Muscle layer of duodenum (tissue), 2 donors: ENCODE measurements around the gene ROR1.

Source experiments
- H3K27ac ChIP-seq: one replicate; pipeline ENCODE4 v1.7.0; 2013; ENCODE audit warnings: mild to moderate bottlenecking, low read length
- H3K27me3 ChIP-seq: one replicate; pipeline ENCODE4 v1.7.0; 2013; ENCODE audit warnings: low read depth, mild to moderate bottlenecking, control low read depth, low read length
- H3K36me3 ChIP-seq, 2 donors: one replicate each; pipeline ENCODE4 v1.7.0; 2013; ENCODE audit warnings: low read length in 2 of 2, control low read depth in 1 of 2, mild to moderate bottlenecking in 1 of 2; ENCODE audit not compliant: insufficient read depth in 2 of 2, control insufficient read depth in 1 of 2
- H3K4me1 ChIP-seq, 2 donors: one replicate each; pipeline ENCODE4 v1.7.0; 2013; ENCODE audit warnings: low read length in 2 of 2, mild to moderate bottlenecking in 2 of 2, control low read depth in 1 of 2, moderate library complexity in 1 of 2; ENCODE audit not compliant: insufficient read depth in 2 of 2, control insufficient read depth in 1 of 2
- H3K4me3 ChIP-seq, 2 donors: one replicate each; pipeline ENCODE4 v1.7.0; 2013; ENCODE audit warnings: low read length in 2 of 2, low read depth in 1 of 2, mild to moderate bottlenecking in 1 of 2
- H3K9me3 ChIP-seq, 2 donors: one replicate each; pipeline ENCODE4 v1.7.0; 2013; ENCODE audit warnings: low read length in 2 of 2, control low read depth in 1 of 2, mild to moderate bottlenecking in 1 of 2; ENCODE audit not compliant: control insufficient read depth in 1 of 2
- donor health status: healthy.

The ROR1 gene

DNA sequence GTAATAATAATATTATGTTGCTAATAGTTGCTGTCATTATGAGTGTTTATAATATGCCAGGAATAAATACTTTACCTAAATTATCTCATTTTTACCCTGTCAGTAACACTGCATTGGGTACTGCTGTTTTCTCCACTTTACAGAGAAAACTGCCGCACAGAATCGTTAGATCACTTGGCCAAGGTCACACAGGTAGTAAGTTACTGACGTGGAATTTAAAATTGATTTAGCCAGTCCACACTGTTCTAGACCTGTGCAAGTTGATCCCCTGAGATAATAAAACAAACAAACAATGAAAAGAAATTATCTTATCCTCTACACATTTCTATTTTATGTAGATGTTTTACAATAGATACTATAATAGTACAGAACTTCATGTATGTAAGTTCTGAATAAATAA lies 174.1 kb downstream of the ROR1 start:
- Histone ChIP-seq H3K9me3 (no peaks in the 10 kb centered on the region), H3K4me3 (no peak overlapping the region), H3K36me3 (no peaks in the 10 kb centered on the region), H3K27ac (no peak overlapping the region), H3K4me1 (peaks cover 0 to 9% of the 10 kb centered on the region in 2 donors), H3K27me3 (no peaks in the 10 kb centered on the region)

DNA sequence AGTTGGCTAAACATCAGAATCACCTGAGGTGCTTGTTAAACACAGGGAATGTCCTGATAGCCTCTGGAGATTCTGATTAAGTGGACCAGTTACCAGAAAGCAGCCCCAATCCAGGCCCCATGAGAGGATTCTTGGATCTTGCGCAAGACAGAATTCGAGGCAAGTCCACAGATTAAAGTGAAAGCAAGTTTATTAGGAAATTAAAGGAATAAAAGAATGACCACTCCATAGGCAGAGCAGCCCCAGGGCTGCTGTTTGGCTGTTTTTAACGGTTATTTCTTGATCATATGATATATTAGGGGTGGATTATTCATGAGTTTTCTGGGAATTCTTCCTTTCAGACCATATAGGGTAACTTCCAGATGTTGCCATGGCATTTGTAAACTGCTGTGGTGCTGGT lies 176.2 kb downstream of the ROR1 start:
- H3K27ac ChIP-seq: no peak overlapping the region
- H3K4me1 ChIP-seq: peaks cover 0 to 9% of the 10 kb centered on the region in 2 donors

DNA sequence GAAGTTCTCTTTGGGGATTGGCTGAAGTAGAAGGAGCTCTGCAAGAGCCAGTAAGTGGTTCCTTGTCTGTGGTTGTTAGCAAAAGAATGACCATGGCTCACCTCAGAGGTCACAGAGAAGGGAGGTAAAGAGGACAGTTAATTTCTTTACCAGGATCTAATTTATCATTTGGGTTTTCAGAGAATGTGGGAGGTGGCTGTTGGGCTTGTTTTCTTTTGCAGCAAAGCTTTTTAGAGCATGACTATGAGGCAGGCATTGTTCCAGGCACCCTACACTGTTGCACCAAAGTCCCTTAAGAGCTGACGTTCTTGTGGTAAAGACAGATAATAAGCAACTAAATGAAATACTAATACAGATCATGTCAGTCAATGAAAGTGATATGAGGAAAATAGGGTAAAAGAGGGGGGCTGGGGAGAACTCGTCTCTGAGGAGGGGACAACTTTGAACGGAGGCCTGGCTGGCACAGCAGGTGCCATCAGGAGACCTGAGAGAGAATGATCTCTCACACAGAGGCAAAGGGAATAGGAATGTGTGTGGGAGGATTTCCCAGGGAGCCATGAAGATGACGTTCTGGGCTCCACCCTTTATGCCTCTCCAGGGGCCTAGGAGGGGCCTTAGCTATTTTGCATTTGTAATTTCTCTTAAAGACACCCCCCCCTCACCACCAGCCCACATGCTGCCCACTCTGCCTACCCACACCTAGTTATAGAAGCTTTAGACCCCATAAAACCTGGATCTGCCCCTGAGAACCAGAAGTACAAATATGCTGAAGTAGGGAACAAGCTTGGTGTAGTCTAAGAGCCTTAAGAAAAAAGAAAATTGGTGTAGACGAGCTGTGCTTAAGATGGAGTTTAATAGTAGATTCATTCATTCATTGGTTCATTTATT lies 177.5 kb downstream of the ROR1 start:
- Histone ChIP-seq H3K27me3 (no peaks in the 10 kb centered on the region), H3K4me1 (peaks cover 0 to 9% of the 10 kb centered on the region in 2 donors), H3K4me3 (no peak overlapping the region), H3K27ac (no peak overlapping the region), H3K9me3 (peaks cover 9 to 14% of the 10 kb centered on the region in 2 donors), H3K36me3 (no peaks in the 10 kb centered on the region)

More for the DNA sequence above, 176.2 kb downstream of the ROR1 start:
- no peaks in the 10 kb centered on the region for H3K36me3 ChIP-seq
- H3K9me3 ChIP-seq: peaks cover 9 to 14% of the 10 kb centered on the region in 2 donors
- H3K27me3 ChIP-seq: no peaks in the 10 kb centered on the region
- no peak overlapping the region for H3K4me3 ChIP-seq

DNA sequence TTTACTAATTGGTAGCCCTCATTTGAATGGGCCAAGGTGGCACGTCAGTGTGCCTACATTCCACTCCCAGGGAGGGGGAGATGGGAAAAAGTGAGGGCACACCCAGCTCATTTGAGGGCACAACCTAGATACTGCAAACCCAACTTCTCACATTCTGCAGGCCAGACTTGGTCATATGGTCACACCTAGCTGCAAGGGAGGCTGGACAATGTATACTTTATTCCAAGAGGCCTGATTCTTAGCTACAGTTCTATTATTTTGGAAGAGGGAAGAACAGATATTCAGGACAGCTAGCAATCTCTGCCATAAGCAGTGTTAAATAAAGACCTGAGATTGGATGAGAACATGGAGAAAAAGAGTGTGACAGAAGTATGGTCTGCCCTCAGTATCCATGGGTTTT lies 180.4 kb downstream of the ROR1 start:
- Histone ChIP-seq H3K36me3 (no peaks in the 10 kb centered on the region), H3K4me3 (no peak overlapping the region), H3K9me3 (peaks cover 9 to 20% of the 10 kb centered on the region in 2 donors), H3K27me3 (no peaks in the 10 kb centered on the region), H3K27ac (no peak overlapping the region), H3K4me1 (peaks cover 0 to 4% of the 10 kb centered on the region in 2 donors)

DNA sequence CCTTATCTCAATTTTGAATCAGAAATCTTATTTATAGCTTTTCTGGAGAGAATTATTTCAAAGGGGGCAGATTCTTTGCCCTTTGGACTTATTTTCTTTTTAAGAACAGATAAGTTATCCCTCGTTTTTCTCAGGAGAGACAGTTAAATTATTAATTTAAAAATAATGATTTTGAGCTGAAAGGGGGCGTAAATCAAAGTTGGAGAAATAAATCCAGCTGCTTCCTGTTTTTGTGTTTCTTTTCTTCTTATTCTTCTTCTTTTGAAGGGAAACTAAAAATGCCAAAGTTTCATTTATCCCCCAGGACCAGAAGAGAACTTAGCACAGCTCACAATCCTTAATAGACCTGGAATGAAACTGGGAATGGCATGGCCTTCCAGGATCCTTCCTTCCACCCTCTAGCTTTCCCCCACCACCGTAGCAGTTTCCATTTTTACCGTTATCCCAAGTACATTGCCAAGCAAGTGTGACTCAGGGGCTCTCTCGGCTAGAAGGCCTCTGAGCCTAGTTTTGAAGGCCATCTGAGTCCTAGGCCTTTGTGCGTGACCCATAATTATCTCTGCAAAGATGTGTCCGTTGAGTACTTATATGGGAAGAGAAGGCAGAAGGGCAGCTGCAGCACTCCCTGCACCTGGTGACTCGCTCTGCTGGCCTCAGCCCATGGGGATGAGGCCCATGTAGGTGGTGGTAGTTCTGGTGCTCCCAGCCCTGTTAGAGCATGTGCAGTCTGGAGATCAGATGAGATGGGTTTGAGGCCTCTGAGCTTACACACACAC lies 181.7 kb downstream of the ROR1 start:
- Histone ChIP-seq H3K4me1 (no peaks in the 10 kb centered on the region), H3K36me3 (no peaks in the 10 kb centered on the region)

DNA sequence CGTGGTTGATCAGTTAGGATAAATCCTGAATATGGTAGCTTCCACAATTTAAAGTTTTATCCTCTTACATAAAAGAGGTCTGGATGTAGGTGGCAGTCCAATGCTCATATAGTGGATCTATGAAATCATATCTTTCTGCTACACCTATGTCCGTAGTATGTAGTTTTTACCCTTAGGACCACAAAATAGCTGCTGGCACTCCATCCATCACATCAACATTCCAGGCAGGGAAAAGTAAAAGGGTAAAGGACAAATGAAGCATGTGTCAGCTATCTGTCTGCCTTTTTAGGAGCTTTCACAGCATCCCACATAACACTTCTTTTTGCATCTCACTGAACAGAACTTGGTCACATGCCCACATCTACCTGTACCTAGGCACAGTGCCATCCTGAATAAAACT lies 184.7 kb downstream of the ROR1 start:
- H3K27me3 ChIP-seq: no peaks in the 10 kb centered on the region
- peaks cover 8 to 18% of the 10 kb centered on the region in 2 donors for H3K9me3 ChIP-seq
- no peaks in the 10 kb centered on the region for H3K4me1 ChIP-seq
- no peak overlapping the region for H3K27ac ChIP-seq
- no peak overlapping the region for H3K4me3 ChIP-seq
- H3K36me3 ChIP-seq: no peaks in the 10 kb centered on the region

More for the DNA sequence above, 181.7 kb downstream of the ROR1 start:
- H3K9me3 ChIP-seq: peaks cover 9 to 20% of the 10 kb centered on the region in 2 donors
- H3K27ac ChIP-seq: no peak overlapping the region
- no peak overlapping the region for H3K4me3 ChIP-seq
- H3K27me3 ChIP-seq: no peaks in the 10 kb centered on the region

DNA sequence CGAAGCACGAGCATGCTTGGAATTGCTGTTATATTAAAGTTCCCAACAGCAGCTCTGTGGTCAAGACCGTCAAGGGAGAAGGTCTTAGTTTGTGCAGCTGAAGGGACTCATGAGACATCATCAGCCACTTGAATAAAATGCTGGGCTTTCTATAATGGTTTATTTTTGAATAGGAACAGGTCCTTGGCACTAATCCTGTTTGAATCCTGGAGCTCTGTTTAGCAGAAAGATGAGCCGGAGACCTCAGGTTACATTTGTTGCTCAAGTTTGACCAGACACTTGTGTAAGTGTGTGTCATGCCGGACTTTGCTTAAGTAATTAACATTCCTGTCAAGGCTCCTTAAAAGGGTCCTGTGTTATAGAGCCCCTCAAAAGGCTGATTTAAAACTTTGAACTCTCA lies 186.5 kb downstream of the ROR1 start:
- Histone ChIP-seq H3K27me3 (no peaks in the 10 kb centered on the region), H3K36me3 (no peaks in the 10 kb centered on the region), H3K27ac (no peak overlapping the region), H3K4me1 (no peaks in the 10 kb centered on the region), H3K9me3 (peaks cover 0 to 5% of the 10 kb centered on the region in 2 donors), H3K4me3 (no peak overlapping the region)

DNA sequence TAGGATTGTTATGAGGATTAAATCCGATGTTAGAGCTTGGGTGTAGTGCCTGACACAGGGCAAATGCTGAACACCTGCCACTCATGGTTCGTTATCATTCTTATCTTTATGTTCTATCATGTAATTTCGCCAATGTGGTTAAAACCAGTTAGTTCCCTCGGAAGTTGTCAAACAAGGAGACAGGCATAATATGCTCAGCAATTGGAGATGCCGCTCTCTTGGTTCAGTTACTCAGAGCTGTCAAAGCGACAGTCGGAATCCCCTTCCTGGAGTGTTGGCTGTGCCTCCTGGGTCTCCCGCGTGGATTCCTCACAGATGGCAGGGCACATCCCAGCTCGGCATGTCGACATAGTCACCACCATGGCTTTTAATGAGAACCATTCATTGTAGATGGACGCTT lies 192.2 kb downstream of the ROR1 start:
- no peaks in the 10 kb centered on the region for H3K9me3 ChIP-seq

DNA sequence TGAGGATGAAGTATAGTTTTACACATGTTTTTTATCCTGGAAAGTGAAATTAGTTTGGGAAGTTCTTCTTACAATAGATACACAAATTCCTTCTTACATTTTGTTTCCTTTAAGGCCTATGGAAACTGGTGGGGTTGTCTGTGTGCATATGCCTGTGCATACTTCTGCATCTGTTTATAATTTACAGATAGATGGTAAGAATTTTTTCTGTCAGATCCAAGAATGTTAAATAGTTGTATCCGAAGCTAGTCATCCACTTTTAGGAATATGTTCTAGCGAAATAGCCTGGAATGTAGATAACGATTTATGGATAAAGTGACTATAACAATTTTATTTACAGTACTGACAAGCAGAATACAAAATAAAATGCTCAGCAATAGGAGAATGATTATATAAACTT lies 194.1 kb downstream of the ROR1 start:
- H3K36me3 ChIP-seq: no peaks in the 10 kb centered on the region
- H3K4me3 ChIP-seq: no peak overlapping the region
- no peak overlapping the region for H3K27ac ChIP-seq
- H3K4me1 ChIP-seq: peaks cover 0 to 3% of the 10 kb centered on the region in 2 donors
- H3K9me3 ChIP-seq: no peaks in the 10 kb centered on the region
- no peaks in the 10 kb centered on the region for H3K27me3 ChIP-seq

More for the DNA sequence above, 192.2 kb downstream of the ROR1 start:
- Histone ChIP-seq H3K27me3 (no peaks in the 10 kb centered on the region), H3K4me1 (peaks cover 0 to 3% of the 10 kb centered on the region in 2 donors), H3K27ac (no peak overlapping the region), H3K36me3 (no peaks in the 10 kb centered on the region), H3K4me3 (no peak overlapping the region)

DNA sequence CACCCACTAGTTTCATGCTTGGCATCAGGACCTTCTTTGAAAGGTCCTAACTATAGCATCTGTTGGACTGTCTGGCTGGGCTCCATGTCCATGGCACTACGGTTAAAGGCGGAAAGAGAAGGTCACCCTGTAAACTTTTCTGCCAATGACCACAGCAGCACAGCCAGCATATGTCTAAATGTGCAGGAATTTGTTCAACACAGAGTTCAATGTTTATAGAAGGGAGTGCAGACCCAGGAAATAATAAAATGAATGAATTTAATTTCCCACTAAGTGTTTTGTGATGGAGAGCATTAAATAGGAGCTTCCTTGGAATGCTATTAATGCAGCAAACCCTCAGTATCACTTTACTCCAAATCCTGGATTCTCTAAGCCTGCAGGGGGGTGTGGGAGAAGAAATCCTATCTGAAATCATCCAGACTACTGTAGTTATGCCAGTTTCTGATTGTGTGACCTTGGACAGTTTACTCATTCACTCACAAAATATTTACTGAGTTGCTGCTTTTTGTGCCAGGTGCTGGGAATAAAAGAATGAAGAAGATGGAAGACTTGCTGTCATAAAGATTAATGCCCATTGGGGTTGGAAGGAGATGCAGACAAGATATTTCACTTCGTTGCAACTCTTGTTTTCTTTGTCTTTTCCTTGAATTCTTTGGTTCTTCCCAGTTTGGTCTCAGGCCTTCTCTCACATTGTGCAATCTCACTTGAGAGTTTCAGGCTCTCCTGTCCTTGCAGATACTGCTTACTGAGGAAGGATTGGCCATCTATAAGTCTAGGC lies 195.0 kb downstream of the ROR1 start:
- H3K27me3 ChIP-seq: no peaks in the 10 kb centered on the region
- H3K27ac ChIP-seq: no peak overlapping the region
- H3K9me3 ChIP-seq: no peaks in the 10 kb centered on the region
- no peaks in the 10 kb centered on the region for H3K36me3 ChIP-seq
- peaks cover 0 to 3% of the 10 kb centered on the region in 2 donors for H3K4me1 ChIP-seq
- no peak overlapping the region for H3K4me3 ChIP-seq

DNA sequence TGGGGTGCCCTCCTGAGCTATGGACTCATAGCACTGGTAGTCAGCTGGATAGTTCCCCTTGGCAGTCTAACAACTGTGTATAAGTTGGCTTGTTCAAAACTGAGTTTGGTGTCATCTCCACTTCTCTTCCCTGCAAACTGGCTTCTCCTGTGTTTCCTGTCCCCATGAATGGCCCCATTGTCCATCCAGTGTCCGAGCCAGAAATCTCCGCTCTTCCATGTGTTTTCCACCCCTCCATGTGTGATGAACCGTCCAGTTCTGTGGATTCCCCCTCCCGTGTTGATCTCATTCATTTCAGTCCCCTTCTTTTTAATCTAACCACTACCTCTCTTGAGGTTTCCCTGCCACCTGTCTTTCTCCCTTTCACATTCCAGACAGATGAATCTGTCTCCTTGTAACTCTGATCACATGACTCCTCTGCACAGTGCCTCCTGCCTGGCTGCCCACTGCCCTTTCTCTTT lies 195.7 kb downstream of the ROR1 start:
- Histone ChIP-seq H3K27me3 (no peaks in the 10 kb centered on the region), H3K4me1 (peaks cover 0 to 3% of the 10 kb centered on the region in 2 donors), H3K9me3 (no peaks in the 10 kb centered on the region), H3K4me3 (no peak overlapping the region), H3K36me3 (no peaks in the 10 kb centered on the region), H3K27ac (no peak overlapping the region)
